Prostate gland (tissue), 2 donors: Measurements from ENCODE around the gene CNKSR3.

ENCODE experiments used
- POLR2A ChIP-seq: fragments of 450-650 bp; IDR thresholded peaks from one replicate; pipeline ENCODE4 v1.6.1; 2016; ENCODE audit warnings: antibody characterized with exemption, mild to moderate bottlenecking
- TF ChIP-seq, protein P1 (sequence below), 4 experiments: fragments of 200-600 bp in 2 of 4; fragments of 450-650 bp in 2 of 4; sonication (generic) in 2 of 4; IDR thresholded peaks; 1 replicate in 3 of 4; 2 replicates in 1 of 4; pipeline ENCODE4 v1.5.1; 2016 to 2019; ENCODE audit warnings: antibody characterized with exemption in 4 of 4, mild to moderate bottlenecking in 2 of 4, moderate library complexity in 2 of 4

DNA sequence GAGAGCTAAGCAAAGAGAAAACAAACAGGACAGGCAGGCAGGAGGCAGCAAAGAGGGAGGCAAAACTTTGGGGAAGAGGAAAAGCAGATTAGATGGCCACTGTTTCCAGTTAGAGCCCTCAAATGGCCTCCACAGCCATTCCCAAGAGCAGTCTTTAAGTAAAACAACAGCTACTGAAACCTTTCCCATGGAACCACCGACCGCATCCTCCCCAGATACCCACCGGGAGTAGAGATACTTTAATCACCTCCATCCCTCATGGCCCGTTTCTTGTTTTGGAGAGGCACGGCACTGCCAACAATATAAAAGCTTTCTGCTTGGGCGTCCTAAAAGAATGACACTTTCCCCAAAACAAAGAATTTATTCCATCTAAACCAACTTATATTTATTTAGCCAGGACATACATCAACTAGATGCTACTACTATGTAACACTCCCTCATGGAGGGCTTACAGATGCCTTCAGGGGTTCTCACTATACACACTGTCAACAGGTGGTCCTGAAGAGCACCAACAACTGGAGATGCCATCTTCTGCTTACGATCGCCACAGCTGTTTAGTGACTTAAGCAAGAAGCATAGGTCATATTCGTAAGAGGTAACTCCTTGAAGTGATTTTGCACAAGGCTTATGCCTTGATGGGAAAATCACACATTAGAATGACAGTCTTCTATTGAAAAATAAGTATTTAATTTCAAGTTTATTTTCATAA lies 43.4 kb downstream of the CNKSR3 start:
- TF ChIP-seq, protein P1, sequence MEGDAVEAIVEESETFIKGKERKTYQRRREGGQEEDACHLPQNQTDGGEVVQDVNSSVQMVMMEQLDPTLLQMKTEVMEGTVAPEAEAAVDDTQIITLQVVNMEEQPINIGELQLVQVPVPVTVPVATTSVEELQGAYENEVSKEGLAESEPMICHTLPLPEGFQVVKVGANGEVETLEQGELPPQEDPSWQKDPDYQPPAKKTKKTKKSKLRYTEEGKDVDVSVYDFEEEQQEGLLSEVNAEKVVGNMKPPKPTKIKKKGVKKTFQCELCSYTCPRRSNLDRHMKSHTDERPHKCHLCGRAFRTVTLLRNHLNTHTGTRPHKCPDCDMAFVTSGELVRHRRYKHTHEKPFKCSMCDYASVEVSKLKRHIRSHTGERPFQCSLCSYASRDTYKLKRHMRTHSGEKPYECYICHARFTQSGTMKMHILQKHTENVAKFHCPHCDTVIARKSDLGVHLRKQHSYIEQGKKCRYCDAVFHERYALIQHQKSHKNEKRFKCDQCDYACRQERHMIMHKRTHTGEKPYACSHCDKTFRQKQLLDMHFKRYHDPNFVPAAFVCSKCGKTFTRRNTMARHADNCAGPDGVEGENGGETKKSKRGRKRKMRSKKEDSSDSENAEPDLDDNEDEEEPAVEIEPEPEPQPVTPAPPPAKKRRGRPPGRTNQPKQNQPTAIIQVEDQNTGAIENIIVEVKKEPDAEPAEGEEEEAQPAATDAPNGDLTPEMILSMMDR (IDR thresholded peaks at IDR 0.05), result no peak
- no peak for TF ChIP-seq POLR2A
